Measurements from ENCODE around the gene XYLT1.

The XYLT1 gene

GRCh38 chr16:17145029-17145428, 325.7 kb downstream of the XYLT1 start:
- no peak for DNase-seq (ENCODE audit: low read depth in 2 of 2)

GRCh38 chr16:17144431-17144830, 326.3 kb downstream of the XYLT1 start:
- no peak for DNase-seq (ENCODE audit: low read depth in 2 of 2)

- no peak for DNase-seq (ENCODE audit: low read depth in 2 of 2)
Observed at GRCh38 chr16:17143546-17144419, 327.0 kb downstream of the XYLT1 start.

DNA sequence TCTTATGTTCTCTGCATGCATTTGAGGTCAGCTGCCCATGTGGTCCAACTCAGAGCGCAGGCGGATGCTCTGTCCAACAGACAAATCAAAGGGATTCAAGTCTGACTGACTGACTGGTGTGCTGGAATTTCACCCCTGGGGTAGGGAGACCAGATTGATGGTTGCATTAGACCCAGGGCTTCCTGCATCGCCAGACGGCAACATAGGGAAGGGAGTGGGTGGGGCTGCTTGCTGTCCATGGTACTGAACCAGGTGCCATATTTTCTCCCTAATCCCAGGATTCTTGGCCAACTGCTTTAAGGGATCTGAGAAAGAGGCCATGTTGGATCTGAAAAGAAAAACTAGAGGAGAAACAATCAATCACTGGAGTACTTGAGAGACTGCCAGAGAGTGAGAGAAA, 332.0 kb downstream of the XYLT1 start:
- DNase-seq (ENCODE audit: low read depth in 2 of 2) = no peak

GRCh38 chr16:17135439-17135838, 335.3 kb downstream of the XYLT1 start:
- no peak for DNase-seq (ENCODE audit: low read depth in 2 of 2)

DNA sequence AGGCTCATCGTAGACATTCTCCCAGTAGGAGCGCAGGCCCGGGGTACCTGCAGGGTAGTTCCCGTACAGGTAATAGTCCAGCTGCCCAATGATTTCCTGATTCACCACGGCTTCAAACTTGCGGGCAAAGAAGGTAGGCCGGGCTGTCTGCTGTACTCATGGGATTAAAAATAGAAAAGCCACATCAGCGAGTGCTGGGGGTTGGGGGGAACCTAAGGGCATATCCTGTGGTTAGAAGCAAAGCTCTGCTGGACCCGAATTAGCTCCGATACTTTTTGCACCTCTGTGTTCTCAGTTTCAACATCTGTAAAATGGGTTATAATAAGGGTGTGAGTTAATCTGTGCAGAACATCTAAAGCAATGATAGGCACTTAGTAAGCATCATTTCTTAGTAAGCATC, 336.2 kb downstream of the XYLT1 start:
- no peak for DNase-seq (ENCODE audit: low read depth in 2 of 2)

DNA sequence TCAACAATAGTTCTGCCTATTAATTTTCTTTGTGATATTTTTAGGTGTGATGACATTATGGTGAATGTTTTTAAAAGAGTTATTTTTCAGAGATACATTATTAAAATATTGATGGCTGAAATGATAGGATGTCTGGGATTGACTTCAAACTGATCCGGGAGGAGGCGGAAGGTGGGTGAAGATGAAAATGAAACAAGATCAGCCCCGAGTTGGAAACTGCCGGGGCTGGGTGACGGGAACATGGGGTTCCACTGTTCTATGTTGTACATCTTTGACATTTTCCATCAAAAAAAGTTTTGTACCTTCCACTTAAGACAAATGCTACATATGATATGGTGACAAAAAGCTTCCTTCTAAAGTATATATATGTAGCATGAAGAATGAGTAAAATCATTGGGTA, 336.9 kb downstream of the XYLT1 start:
- no peak for DNase-seq (ENCODE audit: low read depth in 2 of 2)

- no peak for DNase-seq (ENCODE audit: low read depth in 2 of 2)
Observed at GRCh38 chr16:17131351-17131750, 339.4 kb downstream of the XYLT1 start.

- no peak for DNase-seq (ENCODE audit: low read depth in 2 of 2)
Observed at GRCh38 chr16:17130733-17131132, 340.0 kb downstream of the XYLT1 start.

- no peak for DNase-seq (ENCODE audit: low read depth in 2 of 2)
Observed at GRCh38 chr16:17129971-17130370, 340.8 kb downstream of the XYLT1 start.

DNA sequence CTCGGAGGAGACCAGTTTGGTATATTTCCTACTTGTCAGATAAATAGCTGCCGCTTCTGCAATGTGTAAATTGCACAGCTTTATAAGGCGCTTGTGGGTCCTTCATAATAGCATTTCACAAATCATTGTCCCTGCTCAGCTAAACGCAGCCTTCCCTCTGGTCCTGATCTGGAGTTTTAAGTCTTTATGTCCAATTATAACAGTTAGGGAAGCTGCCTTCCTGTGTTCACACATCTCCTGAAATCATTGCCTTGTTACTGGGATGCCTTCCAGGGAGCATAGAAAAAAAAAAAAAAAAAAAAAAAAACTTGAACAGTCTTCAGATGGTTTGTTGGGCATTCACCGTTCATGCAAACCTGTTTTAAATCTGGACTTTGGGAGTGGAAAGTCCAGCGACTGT, 342.0 kb downstream of the XYLT1 start:
- DNase-seq (ENCODE audit: low read depth in 2 of 2) = no peak

GRCh38 chr16:17126156-17126555, 344.6 kb downstream of the XYLT1 start:
- DNase-seq (ENCODE audit: low read depth in 2 of 2) = no peak

DNA sequence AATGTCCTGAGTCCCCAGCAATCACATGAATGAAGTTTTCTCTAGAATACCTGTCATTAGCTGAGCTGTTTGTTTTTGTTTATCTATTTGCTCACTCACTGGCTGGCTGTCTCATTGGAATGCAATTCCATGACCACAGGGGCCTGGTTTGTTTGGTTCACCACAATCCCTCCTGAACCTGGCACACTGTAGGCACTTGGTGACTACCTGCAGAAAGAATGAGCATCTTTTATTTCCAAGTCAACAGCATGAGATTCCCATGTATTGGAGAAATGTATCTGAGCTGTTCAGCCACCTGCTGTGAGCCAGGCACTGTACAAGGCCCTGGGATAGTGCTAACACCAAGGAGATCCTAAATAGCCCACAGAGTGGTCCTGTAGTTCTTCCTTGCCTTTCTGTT, 345.1 kb downstream of the XYLT1 start:
- DNase-seq (ENCODE audit: low read depth in 2 of 2) = no peak

DNA sequence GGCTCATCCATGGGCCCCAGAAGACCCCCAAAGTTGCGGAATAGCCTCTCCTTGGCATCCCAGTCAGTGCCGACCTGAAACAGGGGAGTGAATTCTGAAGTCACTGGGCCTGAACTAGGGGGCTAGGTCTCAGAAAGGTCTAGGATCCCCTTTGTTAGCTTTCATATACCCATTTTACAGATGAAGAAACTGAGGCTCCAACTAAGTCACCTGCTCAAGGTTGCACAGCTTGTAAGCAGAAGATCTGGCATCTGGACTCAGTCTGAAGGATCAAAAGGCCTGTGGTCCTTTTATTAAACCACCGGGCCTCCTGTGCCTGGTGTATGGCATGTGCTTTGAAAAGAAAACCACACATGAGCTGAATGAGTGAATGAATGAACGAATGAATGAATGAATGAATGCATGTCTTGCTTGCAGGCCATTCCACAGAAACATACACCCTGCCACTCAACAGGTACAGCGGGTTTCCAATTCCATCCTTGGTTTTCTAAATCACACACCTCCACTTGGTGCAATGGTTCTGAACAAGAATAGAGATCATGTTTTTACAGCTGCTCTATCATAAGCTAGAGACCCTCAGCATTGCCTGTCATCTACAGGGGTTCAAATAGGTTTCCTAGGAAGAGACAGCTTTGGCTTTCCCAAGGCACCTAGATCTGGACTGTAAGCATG, 352.7 kb downstream of the XYLT1 start:
- DNase-seq (ENCODE audit: low read depth in 2 of 2) = no peak

DNA sequence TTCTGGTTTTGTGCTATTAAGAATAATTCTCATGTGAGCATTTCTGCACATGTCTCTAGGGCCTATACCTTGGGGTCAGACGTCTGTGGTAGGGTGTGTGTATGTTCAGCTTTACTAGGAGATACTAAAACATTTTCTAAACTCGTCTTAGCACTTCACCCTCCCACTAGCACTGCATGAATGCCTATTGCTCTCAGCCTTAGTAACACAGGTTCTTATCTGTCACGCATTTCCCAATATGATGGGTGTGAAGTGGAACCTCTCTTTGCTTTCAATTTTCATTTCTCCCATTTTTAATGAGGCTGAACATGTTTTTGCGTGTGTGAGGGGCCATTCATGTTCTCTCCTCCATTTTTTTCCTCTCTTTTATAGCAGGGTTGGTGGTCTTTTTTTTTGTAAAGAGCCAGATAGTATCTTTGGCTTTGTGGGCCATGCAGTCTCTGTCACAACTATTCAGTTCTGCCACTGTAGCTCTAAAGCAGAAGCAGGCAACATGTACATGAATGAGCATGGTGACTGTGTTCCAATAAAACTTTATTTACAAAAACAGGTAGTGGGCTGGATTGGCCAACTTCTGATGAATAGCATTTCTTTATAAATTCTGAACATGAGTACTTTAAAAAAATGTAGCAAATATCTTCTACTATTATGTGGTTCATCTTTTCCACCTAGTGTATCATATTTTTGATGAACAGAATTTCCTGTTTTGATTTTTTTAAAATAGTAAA, 354.0 kb downstream of the XYLT1 start:
- no peak for DNase-seq (ENCODE audit: low read depth in 2 of 2)

DNA sequence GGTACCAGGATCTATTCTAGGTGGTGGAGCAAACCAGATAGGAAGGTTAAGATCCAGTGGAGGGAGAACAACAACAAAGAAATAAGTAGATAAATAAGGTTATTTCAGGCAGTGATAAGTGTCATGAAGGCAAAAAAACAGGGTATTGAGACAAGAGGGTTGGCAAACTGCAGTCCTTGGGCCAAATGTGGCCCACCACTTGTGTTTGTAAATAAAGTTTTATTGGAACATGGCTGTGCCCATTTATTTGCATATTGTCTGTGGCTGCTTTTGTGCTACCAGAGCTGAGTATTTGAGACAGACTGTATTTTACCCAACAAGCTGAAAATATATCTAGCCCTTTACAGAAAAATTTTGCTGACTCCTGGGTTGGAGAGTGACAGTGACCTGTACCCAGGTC, 361.3 kb downstream of the XYLT1 start:
- no peak for DNase-seq (ENCODE audit: low read depth in 2 of 2)

- no peak for DNase-seq (ENCODE audit: low read depth in 2 of 2)
Observed at GRCh38 chr16:17108596-17108995, 362.2 kb downstream of the XYLT1 start.

GRCh38 chr16:17107450-17107849, 363.3 kb downstream of the XYLT1 start:
- no peak for DNase-seq (ENCODE audit: low read depth in 2 of 2)

DNA sequence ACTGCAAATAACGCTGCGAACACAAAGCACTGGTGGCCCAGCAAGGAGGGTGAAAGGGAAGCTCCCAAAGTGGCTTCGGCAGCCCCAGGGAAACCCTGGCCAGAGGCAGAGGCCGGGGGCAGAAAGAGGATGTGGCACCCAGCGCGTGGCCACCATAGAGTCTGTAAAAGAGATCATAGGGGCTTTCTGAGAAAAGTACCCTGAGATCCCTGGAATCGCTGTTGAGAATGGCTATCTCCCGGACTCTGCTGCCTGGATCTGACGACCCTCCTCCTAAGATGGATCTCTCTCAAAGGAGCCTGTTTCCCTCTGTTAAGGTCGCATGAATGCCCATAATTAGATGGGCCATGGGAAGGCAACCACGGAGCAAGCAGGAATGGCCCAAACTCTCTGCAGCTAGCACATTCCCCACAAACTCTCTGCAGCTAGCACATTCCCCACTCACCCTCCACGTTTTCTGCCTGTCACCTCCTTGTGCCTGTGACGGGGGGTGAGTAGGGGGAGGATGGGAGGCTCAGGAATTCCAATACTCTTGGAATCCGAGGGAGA, 364.4 kb downstream of the XYLT1 start:
- DNase-seq (ENCODE audit: low read depth in 2 of 2) = no peak

DNA sequence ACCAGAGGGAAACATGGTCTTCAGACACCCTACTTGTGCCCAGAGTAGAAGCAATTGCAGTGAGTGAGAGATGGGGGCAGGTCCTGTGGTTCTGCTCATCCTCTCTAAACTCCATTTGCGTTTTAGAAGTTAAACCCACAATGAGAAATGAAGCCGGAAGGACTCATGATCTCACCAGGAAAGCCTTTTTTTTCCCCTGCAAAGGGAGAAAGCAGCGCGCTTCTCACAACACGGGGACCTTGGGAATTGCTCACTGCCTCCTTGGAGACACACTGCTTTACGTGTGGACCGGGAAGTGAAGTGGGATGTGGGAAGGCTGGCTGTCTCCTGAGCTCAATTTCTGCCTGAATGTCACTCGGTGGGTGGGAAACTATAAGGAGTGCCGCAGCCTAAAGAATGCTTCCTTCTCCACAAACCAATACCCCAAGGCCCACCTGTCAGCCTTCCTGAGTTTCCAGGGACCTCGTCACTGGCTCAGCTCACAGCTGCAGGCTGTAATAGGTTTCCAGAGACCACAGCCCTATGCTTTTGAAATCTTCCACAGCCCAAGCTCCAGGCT, 365.4 kb downstream of the XYLT1 start:
- DNase-seq (ENCODE audit: low read depth in 2 of 2) = no peak

DNA sequence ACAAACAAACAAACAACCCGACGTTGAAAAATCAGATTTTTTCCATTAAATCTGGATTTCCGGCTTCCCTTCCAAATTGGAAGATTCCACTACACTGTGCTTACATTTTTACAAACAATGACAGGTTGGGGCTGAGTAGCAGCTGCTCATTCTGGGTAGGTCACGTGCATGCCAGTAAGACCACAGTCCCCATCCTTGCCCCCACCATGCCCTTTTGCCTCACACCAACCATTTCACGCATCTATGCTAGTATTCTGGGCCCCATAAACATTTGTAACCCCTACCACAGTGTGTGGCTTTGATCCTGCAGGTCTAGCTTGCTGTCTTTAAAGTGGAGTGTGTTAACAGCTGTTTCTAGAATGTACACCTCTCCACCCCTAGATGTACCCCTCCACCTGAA, 366.1 kb downstream of the XYLT1 start:
- DNase-seq (ENCODE audit: low read depth in 2 of 2) = no peak

DNA sequence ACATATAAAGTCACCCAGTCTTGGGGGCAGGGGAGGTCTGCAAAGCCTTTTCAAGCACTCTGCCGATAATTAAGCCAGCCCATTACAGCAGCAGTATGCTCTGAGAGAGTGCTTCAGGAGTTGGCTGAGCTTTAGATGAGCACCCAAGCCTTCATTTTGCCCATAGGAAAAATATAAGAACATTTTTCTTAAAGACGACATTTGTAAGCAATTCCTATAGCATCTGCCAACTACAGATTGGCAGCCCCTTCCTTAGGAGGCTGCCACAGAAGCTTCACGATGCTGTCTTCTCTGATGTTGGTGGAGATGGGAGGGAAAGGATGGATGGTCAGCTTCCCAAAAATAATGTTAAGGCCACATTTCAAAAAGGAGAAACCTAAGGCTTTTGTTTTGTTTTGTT, 367.5 kb downstream of the XYLT1 start:
- no peak for DNase-seq (ENCODE audit: low read depth in 2 of 2)

Measured in stimulated activated CD8-positive, alpha-beta memory T cell treated with anti-CD3 and anti-CD28 coated beads, Interleukin-7, amount 100 ng/mL, for 1 hour (primary cell).